ENCODE measurements around the gene OTOS.

DNA sequence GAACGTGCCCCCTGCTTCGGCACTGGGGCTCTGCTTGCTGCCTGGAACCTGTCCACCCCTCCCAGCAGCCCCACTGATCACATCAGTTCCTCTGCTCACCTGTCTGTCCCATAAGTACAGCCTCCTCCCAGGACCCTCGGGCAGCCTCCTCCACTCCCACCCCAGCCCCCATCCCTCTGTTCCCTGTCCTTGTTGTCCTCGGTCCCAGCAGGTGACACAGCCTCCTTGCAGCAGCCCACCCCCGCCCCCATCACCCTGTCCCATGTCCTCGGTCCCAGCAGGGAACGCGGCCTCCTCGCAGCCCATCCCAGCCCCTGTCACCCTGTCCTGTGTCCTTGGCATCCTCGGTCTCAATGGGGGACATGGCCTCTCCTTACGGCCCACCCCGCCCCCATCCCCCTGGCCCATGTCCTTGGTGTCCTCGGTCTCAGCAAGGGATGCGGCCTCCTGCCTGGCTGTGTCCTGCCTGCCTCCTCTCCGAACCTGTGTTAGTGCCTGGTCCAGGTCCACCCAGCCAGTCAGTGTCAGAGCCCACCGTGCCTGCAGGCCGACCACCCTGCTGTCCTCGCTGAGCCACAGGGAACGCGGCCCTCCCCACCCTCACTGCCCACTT lies 4.3 kb upstream of the OTOS start:
- TF ChIP-seq POLR2A (IDR thresholded peaks at IDR 0.05) (no peak), POLR2AphosphoS5 (IDR thresholded peaks at IDR 0.05) (no peak), EP300 (IDR thresholded peaks at IDR 0.05) (no peak)
- TF ChIP-seq, protein P1, sequence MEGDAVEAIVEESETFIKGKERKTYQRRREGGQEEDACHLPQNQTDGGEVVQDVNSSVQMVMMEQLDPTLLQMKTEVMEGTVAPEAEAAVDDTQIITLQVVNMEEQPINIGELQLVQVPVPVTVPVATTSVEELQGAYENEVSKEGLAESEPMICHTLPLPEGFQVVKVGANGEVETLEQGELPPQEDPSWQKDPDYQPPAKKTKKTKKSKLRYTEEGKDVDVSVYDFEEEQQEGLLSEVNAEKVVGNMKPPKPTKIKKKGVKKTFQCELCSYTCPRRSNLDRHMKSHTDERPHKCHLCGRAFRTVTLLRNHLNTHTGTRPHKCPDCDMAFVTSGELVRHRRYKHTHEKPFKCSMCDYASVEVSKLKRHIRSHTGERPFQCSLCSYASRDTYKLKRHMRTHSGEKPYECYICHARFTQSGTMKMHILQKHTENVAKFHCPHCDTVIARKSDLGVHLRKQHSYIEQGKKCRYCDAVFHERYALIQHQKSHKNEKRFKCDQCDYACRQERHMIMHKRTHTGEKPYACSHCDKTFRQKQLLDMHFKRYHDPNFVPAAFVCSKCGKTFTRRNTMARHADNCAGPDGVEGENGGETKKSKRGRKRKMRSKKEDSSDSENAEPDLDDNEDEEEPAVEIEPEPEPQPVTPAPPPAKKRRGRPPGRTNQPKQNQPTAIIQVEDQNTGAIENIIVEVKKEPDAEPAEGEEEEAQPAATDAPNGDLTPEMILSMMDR (IDR thresholded peaks at IDR 0.05), result no peak
